Stimulated activated CD4-positive, alpha-beta T cell treated with anti-CD3 and anti-CD28 coated beads, Interleukin-12 subunit alpha, Interleukin-12 subunit beta, amount 100 ng/mL, for 24 hours (primary cell): ENCODE data around the gene MEIS2.

ENCODE experiments used
- DNase-seq, 2 experiments: peaks; one replicate each; pipeline ENCODE4 v3.0.0-alpha.2; 2020; ENCODE audit warnings: low read depth in 2 of 2

The MEIS2 gene

GRCh38 chr15:37100109-37100965 lies at the start of gene MEIS2:
Gene MEIS2 (minus strand): TSS chr15:37100549. CDS start chr15:37099466, 1,083 bp downstream.
- DNase-seq = peak in 1 of 2 experiments; percentile 39

- DNase-seq = no peak
Observed at GRCh38 chr15:37149146-37149545, 48.8 kb upstream of the MEIS2 start.

- DNase-seq = no peak
Observed at GRCh38 chr15:37148714-37149113, 48.4 kb upstream of the MEIS2 start.

GRCh38 chr15:37143351-37143750 lies 43.0 kb upstream of the MEIS2 start:
- DNase-seq = no peak

- no peak for DNase-seq
Observed at GRCh38 chr15:37142371-37142770, 42.0 kb upstream of the MEIS2 start.

- no peak for DNase-seq
Observed at GRCh38 chr15:37140531-37141058, 40.2 kb upstream of the MEIS2 start.

- DNase-seq = no peak
Observed at GRCh38 chr15:37138591-37139215, 38.4 kb upstream of the MEIS2 start.

- DNase-seq = no peak
Observed at GRCh38 chr15:37137221-37137620, 36.9 kb upstream of the MEIS2 start.

GRCh38 chr15:37136666-37137065 lies 36.3 kb upstream of the MEIS2 start:
- no peak for DNase-seq

- no peak for DNase-seq
Observed at GRCh38 chr15:37135225-37135624, 34.9 kb upstream of the MEIS2 start.

GRCh38 chr15:37134699-37135131 lies 34.4 kb upstream of the MEIS2 start:
- DNase-seq = no peak

GRCh38 chr15:37134244-37134643 lies 33.9 kb upstream of the MEIS2 start:
- no peak for DNase-seq

- DNase-seq = no peak
Observed at GRCh38 chr15:37133602-37134001, 33.3 kb upstream of the MEIS2 start.

GRCh38 chr15:37132826-37133417 lies 32.6 kb upstream of the MEIS2 start:
- no peak for DNase-seq

GRCh38 chr15:37131621-37132020 lies 31.3 kb upstream of the MEIS2 start:
- no peak for DNase-seq

GRCh38 chr15:37130356-37130755 lies 30.0 kb upstream of the MEIS2 start:
- DNase-seq = no peak

- no peak for DNase-seq
Observed at GRCh38 chr15:37125143-37125542, 24.8 kb upstream of the MEIS2 start.

- no peak for DNase-seq
Observed at GRCh38 chr15:37124331-37124730, 24.0 kb upstream of the MEIS2 start.

GRCh38 chr15:37122703-37123102 lies 22.4 kb upstream of the MEIS2 start:
- DNase-seq = no peak

GRCh38 chr15:37121492-37121891 lies 21.1 kb upstream of the MEIS2 start:
- DNase-seq = no peak

- DNase-seq = no peak
Observed at GRCh38 chr15:37117030-37117429, 16.7 kb upstream of the MEIS2 start.

- no peak for DNase-seq
Observed at GRCh38 chr15:37115538-37115937, 15.2 kb upstream of the MEIS2 start.
